Non-pigmented ciliary epithelial cell (primary cell): Measurements from ENCODE around the gene KIF26B.
"Not testable (repeated sequence)": the region's sequence is repeated elsewhere in the genome, so short reads cannot be mapped to it uniquely, and the experiment has no call there.

Source experiments
- DNase-seq: peaks from one replicate; pipeline ENCODE4 v3.0.0-alpha.2; 2010; ENCODE audit warnings: low read depth

KIF26B gene

DNA sequence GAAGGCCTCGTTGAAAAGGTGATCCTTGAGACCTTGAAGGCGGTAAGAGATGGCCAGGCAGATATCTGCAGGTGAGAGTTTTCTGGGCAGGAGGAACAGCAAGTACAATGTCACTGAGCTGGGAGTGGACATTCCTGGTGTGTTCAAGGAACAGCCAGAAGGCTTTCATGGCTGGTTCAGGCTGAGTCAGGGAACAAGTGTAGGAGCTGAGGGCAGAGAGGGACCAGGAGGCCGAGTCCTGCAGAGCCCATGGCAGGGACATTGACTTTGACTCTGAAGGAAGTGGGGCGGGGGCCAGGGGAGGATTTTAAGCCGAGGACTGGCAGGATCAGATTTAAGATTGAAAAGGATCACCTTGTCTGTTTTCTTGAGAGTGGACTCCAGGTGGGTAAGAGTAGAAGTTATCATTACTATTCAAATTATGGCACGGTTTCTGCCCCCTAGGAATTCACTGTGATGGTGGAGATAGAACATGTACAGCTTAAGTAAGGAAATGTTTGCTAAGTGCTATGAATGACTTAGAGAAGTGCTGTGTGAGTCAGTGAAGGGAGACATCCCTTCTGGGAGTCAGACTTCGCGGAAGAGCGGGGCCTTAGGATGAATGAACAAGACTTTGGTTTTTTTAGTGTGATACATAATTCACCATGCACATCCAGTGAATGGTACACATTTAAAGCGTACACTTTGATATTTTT is 202.3 kb downstream of the KIF26B start:
- no peak for DNase-seq

DNA sequence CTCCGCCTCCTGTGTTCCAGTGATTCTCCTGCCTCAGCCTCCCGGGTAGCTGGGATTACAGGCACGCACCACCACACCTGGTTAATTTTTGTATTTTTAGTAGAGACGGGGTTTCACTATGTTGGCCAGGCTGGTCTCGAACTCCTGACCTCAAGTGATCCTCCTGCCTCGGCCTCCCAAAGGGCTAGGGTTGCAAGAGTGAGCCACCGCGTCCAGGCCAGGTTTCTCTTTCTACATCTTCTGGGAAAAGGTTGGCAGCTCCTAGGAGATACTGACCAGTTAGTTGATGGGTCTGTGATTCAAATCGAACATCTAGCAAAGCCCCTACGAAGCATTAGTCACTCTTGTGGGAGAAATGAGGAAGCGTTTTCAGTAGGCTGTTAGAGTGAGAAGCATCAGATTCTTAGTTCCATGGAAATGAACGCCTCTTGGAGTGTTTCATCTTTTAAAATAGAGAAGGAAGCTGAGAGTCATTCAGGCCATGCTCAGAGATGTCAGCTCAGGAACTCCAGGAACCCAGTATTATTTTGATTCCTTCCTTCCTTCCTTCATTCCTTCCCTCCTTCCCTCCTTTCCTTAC is 204.4 kb downstream of the KIF26B start:
- DNase-seq = not testable (repeated sequence)

DNA sequence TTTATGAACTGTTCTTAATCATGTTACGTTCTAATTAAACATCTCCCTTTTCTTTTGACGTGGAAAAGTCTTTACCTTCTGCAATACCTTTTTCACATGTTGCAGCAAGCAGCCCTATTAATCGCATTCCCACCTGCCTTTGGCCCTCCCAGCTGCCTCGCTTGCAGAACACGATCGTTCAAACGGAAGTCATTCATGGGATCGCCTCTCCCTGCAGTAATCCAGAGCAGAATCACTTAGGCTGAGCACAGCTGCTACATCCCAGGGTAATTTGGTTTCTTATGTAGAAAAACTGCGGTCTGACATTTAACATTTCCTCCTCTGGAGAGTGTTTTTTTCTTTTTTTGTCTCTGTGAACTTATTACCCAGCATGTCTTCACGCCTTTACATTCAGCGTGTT is 206.3 kb downstream of the KIF26B start:
- DNase-seq = no peak

DNA sequence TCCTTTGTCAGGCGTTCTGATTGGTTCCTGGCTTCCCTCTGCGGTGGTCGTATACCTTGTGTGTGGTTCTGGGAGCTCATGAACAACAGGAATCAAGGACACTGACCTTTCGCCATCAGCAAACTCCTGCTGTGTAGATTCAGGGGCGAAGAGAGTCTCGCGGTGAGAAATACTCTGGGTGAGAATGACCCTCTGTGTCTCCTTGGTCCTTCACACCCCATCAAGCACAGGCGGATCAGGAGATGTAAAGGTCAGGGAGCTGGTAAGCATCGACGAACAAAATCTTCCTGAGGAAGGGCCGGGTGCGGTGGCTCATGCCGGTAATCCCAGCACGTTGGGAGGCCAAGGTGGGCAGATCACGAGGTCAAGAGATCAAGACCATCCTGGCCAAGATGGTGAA is 207.2 kb downstream of the KIF26B start:
- DNase-seq = no peak

DNA sequence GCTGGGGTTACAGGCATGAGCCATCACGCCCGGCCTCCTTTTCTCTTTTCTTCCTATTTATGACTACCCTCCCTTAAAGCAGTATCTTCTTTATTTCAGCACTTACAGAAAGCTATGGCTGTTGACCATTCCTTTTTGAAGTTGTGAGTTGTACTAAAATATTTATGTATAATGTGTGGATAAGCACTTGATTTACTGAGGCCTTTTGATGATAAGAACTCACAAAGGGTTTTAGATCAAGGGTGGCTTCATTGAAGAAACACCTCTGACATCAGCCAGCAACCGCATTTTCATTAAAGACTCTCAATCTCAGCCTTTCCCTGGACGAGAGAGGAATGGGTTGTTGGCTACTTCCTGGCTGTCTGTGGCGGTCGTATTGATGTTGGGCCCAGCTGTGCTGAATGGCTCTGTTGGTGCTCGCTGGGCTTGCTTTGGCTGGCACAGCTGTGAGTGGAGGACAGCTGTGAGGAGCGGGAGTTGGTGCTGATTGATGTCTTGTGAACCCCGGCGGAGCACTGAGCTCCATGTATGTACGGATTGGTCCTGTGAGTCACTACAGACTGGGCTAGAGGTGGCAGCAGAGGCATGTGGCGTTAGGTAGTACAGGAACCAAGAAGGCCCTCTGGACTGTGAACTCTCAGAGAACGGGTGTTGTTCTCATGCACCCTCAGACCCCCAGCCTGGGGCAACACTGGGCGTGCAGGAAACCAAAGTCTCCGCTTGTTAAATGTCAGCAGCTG is 208.8 kb downstream of the KIF26B start:
- DNase-seq = no peak

DNA sequence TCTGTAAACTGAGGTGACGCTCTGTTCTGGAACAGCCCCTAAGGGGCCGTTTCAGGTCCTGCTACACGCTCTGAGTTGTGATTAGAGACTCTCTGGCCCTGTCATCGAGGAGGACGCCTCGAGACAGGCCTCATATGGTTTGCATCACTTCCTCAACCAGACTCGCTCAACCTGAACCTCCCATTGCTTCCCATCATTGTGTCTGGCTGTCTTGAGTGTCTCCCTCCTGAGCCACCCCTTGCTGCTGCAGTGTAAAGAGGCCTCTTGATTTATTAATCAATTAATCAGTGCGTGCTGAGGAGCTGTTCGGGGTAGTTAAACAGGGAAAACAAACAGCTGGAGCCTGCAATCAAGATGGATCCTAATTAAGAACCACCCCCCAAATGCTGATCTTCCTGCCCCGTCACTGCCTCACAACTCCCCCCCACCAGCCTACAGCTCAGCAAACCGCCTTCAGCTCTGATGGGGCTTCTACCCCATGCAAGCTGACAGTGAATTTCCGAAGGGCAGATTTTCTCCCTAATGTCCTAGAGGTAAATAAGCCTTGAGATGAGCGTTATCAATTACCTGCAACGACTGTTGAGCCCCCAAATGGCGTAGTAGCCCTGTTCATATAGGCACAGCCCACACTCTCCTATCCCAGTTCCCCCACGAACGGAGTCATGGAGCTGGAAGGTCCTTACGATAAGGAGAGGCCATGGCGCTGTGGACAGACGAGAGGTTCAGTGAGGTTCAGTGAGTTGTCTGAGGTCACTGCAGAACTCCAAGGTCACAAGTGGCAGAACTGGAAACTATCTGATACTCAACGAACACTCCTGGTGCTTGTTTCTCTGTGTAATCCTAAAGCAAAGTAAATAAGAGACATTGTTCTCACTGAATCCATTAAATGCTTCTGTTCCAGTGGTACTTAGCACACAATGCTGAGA is 210.6 kb downstream of the KIF26B start:
- no peak for DNase-seq

DNA sequence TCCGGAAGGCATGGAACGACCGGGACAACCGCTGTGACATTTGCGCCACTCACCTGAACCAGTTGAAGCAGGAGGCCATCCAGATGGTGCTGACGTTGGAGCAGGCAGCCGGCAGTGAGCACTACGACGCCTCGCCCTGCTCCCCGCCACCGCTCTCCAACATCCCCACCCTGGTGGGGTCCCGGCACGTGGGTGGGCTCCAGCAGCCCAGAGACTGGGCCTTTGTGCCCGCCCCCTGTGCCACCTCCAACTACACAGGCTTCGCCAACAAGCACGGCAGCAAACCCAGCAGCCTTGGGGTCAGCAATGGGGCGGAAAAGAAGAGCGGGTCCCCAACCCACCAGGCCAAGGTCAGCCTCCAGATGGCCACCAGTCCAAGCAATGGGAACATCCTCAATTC is 212.1 kb downstream of the KIF26B start:
- DNase-seq = no peak

DNA sequence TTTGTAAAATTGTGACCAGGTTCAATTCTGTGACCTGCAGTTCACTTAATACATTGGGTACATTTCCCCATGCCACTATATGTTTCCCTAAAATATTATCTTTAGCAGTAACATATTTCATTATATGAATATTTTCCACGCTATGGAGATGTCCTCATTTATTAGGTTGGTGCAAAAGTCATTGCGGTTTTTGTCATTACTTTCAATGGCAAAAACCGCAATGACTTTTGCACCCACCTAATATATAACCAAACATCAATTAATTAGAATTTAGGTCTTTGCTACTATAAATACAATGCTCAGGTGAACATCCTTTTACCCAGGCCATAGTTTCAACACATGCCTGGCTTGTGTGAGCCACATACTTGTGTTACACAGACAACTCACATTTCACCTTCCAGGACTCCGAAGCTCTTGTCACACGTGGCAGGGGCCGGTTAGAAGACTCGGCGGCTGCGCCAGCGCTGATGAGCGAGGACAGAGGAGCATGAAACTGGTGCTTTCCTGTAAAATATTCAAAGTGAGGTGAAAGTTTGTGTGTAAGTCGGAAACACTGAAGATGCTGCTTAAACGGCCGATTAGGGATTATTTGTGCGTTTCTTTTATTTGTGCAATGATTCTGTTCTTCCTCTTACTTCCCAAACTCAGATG is 215.5 kb downstream of the KIF26B start:
- DNase-seq = no peak

DNA sequence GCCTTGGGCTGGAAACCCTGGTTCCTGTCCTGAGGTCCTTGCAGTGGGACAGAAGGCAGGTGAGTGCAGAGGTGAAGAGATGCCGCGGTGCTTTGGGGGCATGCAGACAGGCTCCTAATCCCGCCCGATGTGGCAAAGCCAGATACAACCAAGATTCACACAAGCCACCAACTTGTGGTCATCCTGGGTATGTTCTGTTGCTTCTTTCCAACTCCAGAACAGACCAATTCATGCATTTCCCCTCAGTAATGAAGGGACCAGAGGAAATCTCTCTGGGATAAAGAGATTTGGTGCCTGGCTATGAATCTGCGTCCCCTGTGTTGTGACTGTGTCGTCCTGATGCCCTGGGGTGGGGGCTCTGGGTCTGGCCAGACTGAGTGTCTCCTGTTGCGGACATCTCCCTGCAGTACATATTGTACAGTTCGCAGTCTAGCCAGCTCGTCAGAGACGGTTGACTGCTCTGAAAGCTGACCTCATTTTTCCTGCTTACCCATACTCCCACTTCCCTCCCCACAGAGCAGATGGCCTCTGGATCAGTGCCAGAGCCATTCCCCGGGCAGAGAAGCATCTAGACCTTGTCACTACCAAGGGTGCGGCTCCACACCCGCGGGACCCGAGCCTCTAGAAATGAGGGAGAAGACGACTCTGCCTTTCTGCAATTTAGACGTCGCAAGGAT is 216.3 kb downstream of the KIF26B start:
- DNase-seq = no peak

DNA sequence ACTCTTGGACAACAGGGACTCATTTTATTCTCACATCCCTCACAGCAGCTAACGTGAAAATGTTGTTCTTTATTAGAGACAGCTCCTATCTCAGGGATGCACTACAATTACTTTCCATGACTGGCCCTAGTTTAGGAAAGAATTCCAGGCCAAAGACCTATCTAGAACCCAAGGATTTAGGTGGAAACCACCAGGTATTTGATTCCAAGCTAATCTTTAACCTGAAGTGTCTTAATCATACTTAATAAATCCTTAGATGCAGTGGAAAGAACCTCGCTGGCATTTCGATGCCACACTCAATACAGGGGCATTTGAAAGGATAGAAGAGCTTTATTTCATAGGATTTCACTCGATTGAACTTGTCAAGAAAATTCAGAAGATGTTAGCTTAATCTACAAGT is 218.3 kb downstream of the KIF26B start:
- DNase-seq = no peak

DNA sequence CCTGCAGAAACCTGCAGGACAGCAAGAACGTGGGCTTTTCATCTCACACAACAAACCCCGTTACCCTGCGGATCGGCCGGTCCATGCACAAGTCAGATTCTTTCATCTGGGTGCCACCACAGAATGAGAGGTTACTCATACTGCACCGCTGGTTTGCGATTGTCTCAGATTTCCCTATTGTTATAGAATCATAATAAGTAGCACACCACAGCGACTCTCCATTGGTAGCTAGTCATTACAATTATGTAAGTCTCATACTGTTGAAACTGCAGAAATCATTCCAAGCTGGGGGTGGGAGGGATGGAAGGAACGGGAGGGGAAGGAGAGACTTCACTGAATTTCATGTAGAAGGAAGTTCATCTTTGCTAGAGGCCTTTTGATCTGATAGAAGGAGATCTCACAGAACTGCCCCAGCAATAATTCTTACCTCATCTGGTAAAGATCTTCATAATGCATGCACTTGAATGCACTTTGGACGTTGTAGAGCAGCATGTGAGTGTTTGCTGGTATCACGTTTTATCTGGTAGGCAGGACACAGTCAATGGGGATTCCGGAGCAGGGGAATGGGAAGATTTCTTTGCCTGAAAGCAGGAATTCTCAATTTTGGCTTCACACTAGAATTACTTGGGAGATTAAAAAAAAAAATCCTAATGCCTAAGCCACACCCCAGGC is 221.1 kb downstream of the KIF26B start:
- DNase-seq = no peak

DNA sequence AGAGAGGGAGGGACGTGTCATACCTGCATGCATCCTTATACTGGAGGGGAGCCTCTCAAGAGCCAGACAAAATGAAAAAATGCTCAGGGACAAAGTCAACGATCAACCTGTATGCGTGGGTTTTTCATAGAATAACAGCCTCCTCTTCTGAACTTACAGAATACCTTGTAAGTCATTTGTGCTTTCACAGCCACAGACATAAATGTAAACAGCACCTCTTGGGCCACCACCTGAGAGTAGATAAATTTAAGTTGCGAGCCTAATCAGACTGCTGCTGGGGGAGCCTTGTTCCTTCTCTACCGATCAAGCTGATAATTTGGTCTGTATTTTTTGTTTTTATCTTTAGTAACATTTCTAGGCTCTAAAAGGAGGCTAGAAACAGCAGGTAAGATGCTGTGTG is 223.1 kb downstream of the KIF26B start:
- no peak for DNase-seq

DNA sequence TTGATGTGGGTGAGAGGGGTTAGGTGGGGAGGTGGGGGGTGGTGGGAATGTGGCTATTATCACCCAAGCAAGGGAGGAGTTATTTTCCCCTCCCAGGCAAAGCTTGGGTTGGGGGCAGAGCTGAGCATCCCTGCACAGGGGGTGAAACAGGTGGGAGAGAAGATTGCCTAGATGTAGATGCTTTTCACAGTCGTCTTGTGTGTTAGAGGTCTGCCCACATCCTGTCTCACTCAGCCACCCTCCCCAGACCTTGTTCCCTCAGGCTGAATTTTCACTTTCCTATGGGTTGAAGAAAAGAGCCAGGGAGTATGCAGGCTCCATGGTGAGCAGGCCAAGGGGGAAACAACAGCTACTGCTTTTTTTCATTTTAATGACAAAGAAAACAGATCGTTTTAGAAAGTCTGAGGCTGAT is 223.5 kb downstream of the KIF26B start:
- DNase-seq = no peak

DNA sequence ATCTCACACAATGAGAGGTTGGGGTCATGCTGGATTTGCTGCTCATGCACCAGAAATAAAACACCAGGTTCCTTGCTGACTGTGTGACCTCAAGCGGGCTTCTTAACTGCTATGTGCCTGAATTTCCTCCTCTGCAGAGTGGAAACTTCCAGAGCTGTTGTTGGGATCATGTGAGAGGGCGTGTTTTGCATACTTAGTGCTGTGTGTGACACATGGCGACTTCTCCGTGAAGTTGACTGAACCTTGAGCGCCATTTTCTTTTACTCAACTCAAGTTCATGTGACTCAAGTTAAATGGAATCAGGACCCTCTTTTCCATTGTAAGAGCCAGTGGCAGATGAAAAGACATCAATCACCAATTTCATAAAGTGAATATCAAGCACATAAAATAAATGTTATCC is 224.0 kb downstream of the KIF26B start:
- no peak for DNase-seq

DNA sequence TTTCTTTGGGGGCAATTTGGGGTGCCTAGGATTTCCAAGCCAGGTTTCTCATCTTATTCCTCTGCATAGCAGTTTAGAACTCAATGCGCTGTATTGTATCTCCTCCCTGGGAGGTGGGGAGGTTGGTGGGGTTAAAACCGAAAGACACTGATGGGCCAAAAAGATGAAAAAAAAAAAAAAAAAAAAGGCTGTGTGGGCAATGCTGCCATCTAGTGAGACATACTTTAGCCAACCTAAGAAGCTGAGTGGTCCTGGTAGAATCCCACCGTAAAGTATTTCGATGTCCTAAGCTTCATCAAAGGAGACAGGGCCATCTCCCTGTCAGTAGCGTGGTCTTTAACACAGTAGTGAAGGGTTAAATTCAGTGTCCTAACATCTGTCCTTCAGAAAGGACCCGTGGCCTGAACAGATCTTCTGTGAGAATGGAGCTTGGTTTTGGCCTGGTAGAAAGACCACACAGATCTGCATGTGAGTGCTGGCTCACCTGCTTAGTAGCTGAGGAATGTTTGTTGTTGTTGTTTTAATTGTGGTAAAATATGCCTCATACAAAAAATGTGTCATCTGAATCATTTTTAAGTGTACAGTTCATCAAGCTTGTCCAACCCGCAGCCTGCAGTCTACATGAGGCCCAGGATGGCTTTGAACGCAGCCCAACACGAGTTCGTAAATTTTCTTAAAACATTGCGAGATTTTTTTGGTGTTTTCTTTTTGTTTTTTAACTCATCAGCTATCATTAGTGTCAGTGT is 226.2 kb downstream of the KIF26B start:
- DNase-seq = no peak

DNA sequence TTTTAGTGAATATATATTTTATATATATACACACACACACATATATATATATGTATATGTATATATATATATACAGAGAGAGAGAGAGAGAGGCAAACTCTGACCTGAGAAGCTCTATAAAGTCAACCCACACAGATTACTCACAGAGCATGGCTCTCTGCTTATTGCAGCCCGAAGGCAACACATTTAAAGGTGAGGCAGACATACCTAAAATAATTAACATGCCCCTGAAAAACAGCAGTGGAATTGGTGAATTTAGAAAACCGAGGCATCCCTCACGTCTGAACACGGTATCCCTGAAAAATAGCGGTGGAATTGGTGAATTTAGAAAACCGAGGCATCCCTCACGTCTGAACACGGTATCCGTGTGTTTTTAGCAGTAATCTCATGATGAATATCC is 228.2 kb downstream of the KIF26B start:
- DNase-seq = no peak

DNA sequence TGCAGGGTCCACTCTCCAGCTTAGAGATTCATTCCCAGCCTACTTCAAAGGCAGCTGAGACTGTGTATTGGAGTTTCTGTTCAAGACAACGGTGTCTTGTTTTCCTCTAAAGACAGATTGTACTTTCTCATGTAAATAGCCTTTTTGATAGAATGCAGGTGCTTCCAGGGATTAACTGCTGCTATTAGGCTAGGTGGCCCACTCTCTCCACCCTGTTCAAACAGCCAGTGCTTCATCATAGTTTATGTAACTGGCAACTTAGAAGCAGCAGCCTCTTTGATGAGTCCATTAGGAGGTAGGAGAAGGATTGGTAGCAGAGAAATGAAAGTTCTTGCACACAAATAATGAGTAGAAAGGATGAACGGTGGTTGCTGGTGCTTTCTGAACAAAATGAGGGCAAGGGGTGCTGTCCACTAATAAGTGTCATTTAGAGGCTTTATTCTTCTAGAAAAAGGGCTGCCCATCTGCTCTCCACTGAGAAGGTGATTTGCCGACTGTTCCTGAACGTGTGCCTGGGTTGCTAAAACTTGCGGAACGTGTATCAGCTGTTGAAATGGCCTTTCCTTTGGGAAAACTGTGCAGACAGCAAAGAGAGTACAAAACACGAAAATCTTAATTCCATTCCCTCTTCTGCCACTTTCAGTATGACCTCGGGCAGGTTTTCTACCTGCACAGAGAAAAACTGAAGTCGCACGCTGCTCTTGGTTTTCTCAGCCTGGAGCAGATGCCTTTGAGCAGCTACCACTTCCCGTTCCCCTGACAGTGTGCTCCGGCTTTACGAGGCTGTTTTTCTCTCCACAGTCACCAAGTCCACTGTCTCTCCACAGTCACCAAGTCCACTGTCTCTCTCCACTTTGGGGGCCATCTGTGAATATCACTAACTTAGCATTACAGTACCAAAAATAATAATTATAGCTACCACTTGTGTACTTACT is 228.9 kb downstream of the KIF26B start:
- no peak for DNase-seq

DNA sequence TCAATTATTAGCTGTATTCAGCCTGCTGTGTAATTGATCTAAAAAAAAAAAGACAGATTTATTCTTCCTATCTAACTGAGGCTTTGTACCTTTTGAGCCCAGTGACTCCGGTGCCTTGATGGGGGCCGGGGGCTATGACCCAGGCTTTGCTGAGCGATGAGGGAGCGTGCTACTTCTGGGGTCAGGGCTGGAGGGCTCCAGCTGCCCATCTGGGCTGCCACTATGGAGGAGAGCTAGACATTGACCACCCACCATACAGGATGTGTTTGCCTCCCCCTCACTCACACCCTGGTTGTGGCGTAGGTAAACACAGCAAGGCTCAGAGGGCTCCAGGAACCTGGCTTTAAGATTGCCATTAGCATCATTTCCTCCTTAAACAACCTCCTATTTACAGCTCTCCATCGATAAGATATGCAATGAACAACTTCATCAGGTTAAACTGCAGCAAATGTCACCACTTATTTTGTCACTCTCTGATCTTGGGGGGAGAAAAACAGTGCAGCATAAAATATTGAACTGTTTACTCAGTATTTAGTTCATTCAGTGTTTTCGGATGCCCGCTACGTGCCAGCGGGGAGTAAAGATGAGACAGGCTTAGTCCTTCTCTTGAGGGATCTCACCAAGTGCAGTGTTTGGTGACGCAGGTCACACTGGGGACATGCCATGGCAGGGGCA is 231.6 kb downstream of the KIF26B start:
- DNase-seq = no peak
